GM12874 (cell line): ENCODE data around the gene DIS3L2.

Experiments
- CTCF ChIP-seq: IDR thresholded peaks from 2 replicates; pipeline ENCODE4 v1.5.1; 2011; ENCODE audit warnings: low read depth, mild to moderate bottlenecking, control low read depth, low read length, moderate library complexity; ENCODE audit not compliant: insufficient read depth

The DIS3L2 gene

GRCh38 chr2:231935815-231936214 lies 25.7 kb upstream of the DIS3L2 start:
- no peak for TF ChIP-seq CTCF

- TF ChIP-seq CTCF, result no peak
Measured at GRCh38 chr2:231936491-231936890, 25.0 kb upstream of the DIS3L2 start.

GRCh38 chr2:231937057-231937456 lies 24.5 kb upstream of the DIS3L2 start:
- no peak for TF ChIP-seq CTCF

- no peak for TF ChIP-seq CTCF
Measured at GRCh38 chr2:231939022-231939421, 22.5 kb upstream of the DIS3L2 start.

GRCh38 chr2:231940795-231941194 lies 20.7 kb upstream of the DIS3L2 start:
- no peak for TF ChIP-seq CTCF

- TF ChIP-seq CTCF, result no peak
Measured at GRCh38 chr2:231941673-231942072, 19.8 kb upstream of the DIS3L2 start.

GRCh38 chr2:231942180-231942579 lies 19.3 kb upstream of the DIS3L2 start:
- TF ChIP-seq CTCF, result no peak

GRCh38 chr2:231946241-231946814 lies 15.2 kb upstream of the DIS3L2 start:
- no peak for TF ChIP-seq CTCF
